Effector memory CD4-positive, alpha-beta T cell (primary cell): ENCODE measurements around the gene IL18R1.

Experiments
- DNase-seq, 3 donors: peaks; one replicate each; pipeline ENCODE4 v3.0.0-alpha.2; 2020
- H3K27ac ChIP-seq: 2 replicates; pipeline ENCODE4 v1.7.0; 2013; ENCODE audit warnings: mild to moderate bottlenecking, low read length, moderate library complexity; ENCODE audit not compliant: insufficient read depth, poor library complexity, severe bottlenecking
- H3K27me3 ChIP-seq: replicated peaks from 2 replicates; pipeline ENCODE4 v1.7.0; 2013; ENCODE audit warnings: mild to moderate bottlenecking, low read length; ENCODE audit not compliant: insufficient read depth, control insufficient read depth, poor library complexity, severe bottlenecking
- H3K36me3 ChIP-seq: 2 replicates; pipeline ENCODE4 v1.7.0; 2013; ENCODE audit warnings: mild to moderate bottlenecking, low read length, moderate library complexity; ENCODE audit not compliant: control insufficient read depth, insufficient read depth
- H3K4me1 ChIP-seq: 2 replicates; pipeline ENCODE4 v1.7.0; 2013; ENCODE audit warnings: low read length, mild to moderate bottlenecking; ENCODE audit not compliant: control insufficient read depth, insufficient read depth, poor library complexity, severe bottlenecking
- H3K4me3 ChIP-seq: 2 replicates; pipeline ENCODE4 v1.7.0; 2013; ENCODE audit warnings: low read length, low read depth, mild to moderate bottlenecking; ENCODE audit not compliant: insufficient read depth, poor library complexity, severe bottlenecking
- H3K9me3 ChIP-seq: 2 replicates; pipeline ENCODE4 v1.7.0; 2013; ENCODE audit warnings: mild to moderate bottlenecking, low read length, moderate library complexity; ENCODE audit not compliant: control insufficient read depth

Gene IL18R1

GRCh38 chr2:102342888-102343287 is 12.7 kb upstream of the IL18R1 start:
- Histone ChIP-seq H3K27me3 (no peaks in the 10 kb centered on the region), H3K27ac (no peak overlapping the region), H3K36me3 (no peaks in the 10 kb centered on the region), H3K9me3 (no peaks in the 10 kb centered on the region), H3K4me3 (no peak overlapping the region), H3K4me1 (no peaks in the 10 kb centered on the region)
- no peak for DNase-seq

- no peaks in the 10 kb centered on the region for H3K9me3 ChIP-seq
Measured at GRCh38 chr2:102344397-102344796, 11.2 kb upstream of the IL18R1 start.

GRCh38 chr2:102345329-102345920 is 10.2 kb upstream of the IL18R1 start:
- no peak for DNase-seq
- no peaks in the 10 kb centered on the region for H3K27me3 ChIP-seq
- H3K4me3 ChIP-seq: no peak overlapping the region
- no peak overlapping the region for H3K27ac ChIP-seq
- no peaks in the 10 kb centered on the region for H3K4me1 ChIP-seq
- H3K36me3 ChIP-seq: no peaks in the 10 kb centered on the region
- H3K9me3 ChIP-seq: no peaks in the 10 kb centered on the region

More at GRCh38 chr2:102344397-102344796, 11.2 kb upstream of the IL18R1 start:
- H3K27ac ChIP-seq: no peak overlapping the region
- H3K4me3 ChIP-seq: no peak overlapping the region
- no peak for DNase-seq
- no peaks in the 10 kb centered on the region for H3K4me1 ChIP-seq
- no peaks in the 10 kb centered on the region for H3K36me3 ChIP-seq
- no peaks in the 10 kb centered on the region for H3K27me3 ChIP-seq

- Histone ChIP-seq H3K4me3 (no peak overlapping the region), H3K27me3 (no peaks in the 10 kb centered on the region), H3K27ac (no peak overlapping the region), H3K9me3 (no peaks in the 10 kb centered on the region), H3K4me1 (no peaks in the 10 kb centered on the region), H3K36me3 (no peaks in the 10 kb centered on the region)
- no peak for DNase-seq
Measured at GRCh38 chr2:102346381-102347130, 9.0 kb upstream of the IL18R1 start.

GRCh38 chr2:102350137-102350793 is 5.3 kb upstream of the IL18R1 start:
- Histone ChIP-seq H3K36me3 (no peaks in the 10 kb centered on the region), H3K4me3 (no peak overlapping the region), H3K4me1 (no peaks in the 10 kb centered on the region), H3K27me3 (no peaks in the 10 kb centered on the region), H3K9me3 (no peaks in the 10 kb centered on the region), H3K27ac (no peak overlapping the region)
- DNase-seq: no peak

- H3K27ac ChIP-seq: peak overlapping the region; percentile 77
Measured at GRCh38 chr2:102356381-102356712, 751 bp downstream of the IL18R1 start.

GRCh38 chr2:102356741-102357140 is 1.1 kb downstream of the IL18R1 start:
- DNase-seq: no peak
- peak overlapping the region; percentile 93 for H3K4me3 ChIP-seq
- H3K27ac ChIP-seq: peak overlapping the region; percentile 77
- no peaks in the 10 kb centered on the region for H3K9me3 ChIP-seq
- H3K4me1 ChIP-seq: peaks cover 14% of the 10 kb centered on the region
- no peaks in the 10 kb centered on the region for H3K27me3 ChIP-seq
- H3K36me3 ChIP-seq: no peaks in the 10 kb centered on the region

More at GRCh38 chr2:102356381-102356712, 751 bp downstream of the IL18R1 start:
- no peak for DNase-seq
- Histone ChIP-seq H3K4me1 (peaks cover 14% of the 10 kb centered on the region), H3K27me3 (no peaks in the 10 kb centered on the region), H3K9me3 (no peaks in the 10 kb centered on the region), H3K36me3 (no peaks in the 10 kb centered on the region), H3K4me3 (peak overlapping the region; percentile 93)

GRCh38 chr2:102357937-102358336 is 2.3 kb downstream of the IL18R1 start:
- Histone ChIP-seq H3K36me3 (no peaks in the 10 kb centered on the region), H3K27ac (no peak overlapping the region), H3K4me1 (peaks cover 14% of the 10 kb centered on the region), H3K27me3 (no peaks in the 10 kb centered on the region), H3K9me3 (no peaks in the 10 kb centered on the region), H3K4me3 (no peak overlapping the region)
- no peak for DNase-seq

GRCh38 chr2:102358496-102358895 is 2.9 kb downstream of the IL18R1 start:
- Histone ChIP-seq H3K4me3 (no peak overlapping the region), H3K9me3 (no peaks in the 10 kb centered on the region), H3K4me1 (peaks cover 14% of the 10 kb centered on the region), H3K27me3 (no peaks in the 10 kb centered on the region), H3K36me3 (peaks cover 4% of the 10 kb centered on the region), H3K27ac (no peak overlapping the region)
- no peak for DNase-seq

- Histone ChIP-seq H3K36me3 (peaks cover 12% of the 10 kb centered on the region), H3K27me3 (no peaks in the 10 kb centered on the region), H3K9me3 (no peaks in the 10 kb centered on the region), H3K27ac (no peak overlapping the region), H3K4me3 (no peak overlapping the region), H3K4me1 (peaks cover 14% of the 10 kb centered on the region)
- no peak for DNase-seq
Measured at GRCh38 chr2:102359527-102359926, 3.9 kb downstream of the IL18R1 start.
